Measurements from ENCODE around the gene COX19.

Gene COX19

GRCh38 chr7:974820-975681 lies at the start of gene COX19:
Gene COX19, minus strand, starts transcription at chr7:975549. Its CDS starts 40 bp downstream, at chr7:975509.
- peak; percentile 82 to 90 (median 87) for DNase-seq (ENCODE audit: low read depth in 3 of 3)

GRCh38 chr7:1024331-1024841 lies 49.0 kb upstream of the COX19 start:
- no peak for DNase-seq (ENCODE audit: low read depth in 3 of 3)

GRCh38 chr7:1022801-1023465 lies 47.6 kb upstream of the COX19 start:
- no peak for DNase-seq (ENCODE audit: low read depth in 3 of 3)

- no peak for DNase-seq (ENCODE audit: low read depth in 3 of 3)
Measured at GRCh38 chr7:1022356-1022755, 47.0 kb upstream of the COX19 start.

GRCh38 chr7:1021931-1022330 lies 46.6 kb upstream of the COX19 start:
- DNase-seq (ENCODE audit: low read depth in 3 of 3), result no peak

- DNase-seq (ENCODE audit: low read depth in 3 of 3), result no peak
Measured at GRCh38 chr7:1021366-1021765, 46.0 kb upstream of the COX19 start.

GRCh38 chr7:1020849-1021251 lies 45.5 kb upstream of the COX19 start:
- no peak for DNase-seq (ENCODE audit: low read depth in 3 of 3)

GRCh38 chr7:1019789-1020610 lies 44.7 kb upstream of the COX19 start:
- no peak for DNase-seq (ENCODE audit: low read depth in 3 of 3)

GRCh38 chr7:1019255-1019785 lies 44.0 kb upstream of the COX19 start:
- no peak for DNase-seq (ENCODE audit: low read depth in 3 of 3)

- no peak for DNase-seq (ENCODE audit: low read depth in 3 of 3)
Measured at GRCh38 chr7:1018334-1018695, 43.0 kb upstream of the COX19 start.

- no peak for DNase-seq (ENCODE audit: low read depth in 3 of 3)
Measured at GRCh38 chr7:1017586-1018333, 42.4 kb upstream of the COX19 start.

GRCh38 chr7:1016577-1017531 lies 41.5 kb upstream of the COX19 start:
- DNase-seq (ENCODE audit: low read depth in 3 of 3), result no peak

- no peak for DNase-seq (ENCODE audit: low read depth in 3 of 3)
Measured at GRCh38 chr7:1015196-1016121, 40.1 kb upstream of the COX19 start.

GRCh38 chr7:1014681-1015080 lies 39.3 kb upstream of the COX19 start:
- no peak for DNase-seq (ENCODE audit: low read depth in 3 of 3)

- DNase-seq (ENCODE audit: low read depth in 3 of 3), result no peak
Measured at GRCh38 chr7:1013581-1013980, 38.2 kb upstream of the COX19 start.

GRCh38 chr7:1012716-1013095 lies 37.4 kb upstream of the COX19 start:
- DNase-seq (ENCODE audit: low read depth in 3 of 3), result no peak

- no peak for DNase-seq (ENCODE audit: low read depth in 3 of 3)
Measured at GRCh38 chr7:1012004-1012715, 36.8 kb upstream of the COX19 start.

GRCh38 chr7:1011297-1012003 lies 36.1 kb upstream of the COX19 start:
- no peak for DNase-seq (ENCODE audit: low read depth in 3 of 3)
